GM23338 (cell line): ENCODE results near the gene RPL31. TPM values are rescaled to one million over a fixed set of nuclear protein-coding genes. Genes with fewer than 3 reads are reported as not detected.

Source experiments
- ATAC-seq: fragments of 200-7000 bp; cut with Tn5 transposase; 3 replicates; pipeline ENCODE4 v1.9.1; 2020
- DNase-seq: peaks from one replicate; pipeline ENCODE4 v3.0.0-alpha.2; 2015; ENCODE audit warnings: low spot score
- H2AFZ ChIP-seq: fragments of 200-600 bp; sonication (generic); 2 replicates; pipeline ENCODE4 v1.8.0; 2016; ENCODE audit warnings: antibody characterized with exemption, mild to moderate bottlenecking, moderate library complexity
- H3F3A ChIP-seq: fragments of 200-600 bp; sonication (generic); replicated peaks from 2 replicates; pipeline ENCODE4 v1.8.0; 2017; ENCODE audit warnings: antibody characterized with exemption, mixed run types, low read depth
- H3K27ac ChIP-seq: fragments of 200-600 bp; sonication (generic); 2 replicates; pipeline ENCODE4 v1.6.1; 2016; ENCODE audit warnings: low read depth
- H3K27me3 ChIP-seq: fragments of 200-600 bp; sonication (generic); 2 replicates; pipeline ENCODE4 v1.8.0; 2016; ENCODE audit warnings: mild to moderate bottlenecking, mixed run types, moderate library complexity; ENCODE audit not compliant: insufficient read depth
- H3K36me3 ChIP-seq: fragments of 200-600 bp; sonication (generic); 2 replicates; pipeline ENCODE4 v1.8.0; 2016; ENCODE audit warnings: mild to moderate bottlenecking; ENCODE audit not compliant: insufficient read depth
- H3K4me1 ChIP-seq: fragments of 200-600 bp; sonication (generic); 2 replicates; pipeline ENCODE4 v1.8.0; 2016; ENCODE audit warnings: mild to moderate bottlenecking, moderate library complexity; ENCODE audit not compliant: insufficient read depth
- H3K4me2 ChIP-seq: fragments of 200-600 bp; sonication (generic); 2 replicates; pipeline ENCODE4 v1.7.1; 2017; ENCODE audit warnings: mixed run types
- H3K4me3 ChIP-seq: fragments of 200-600 bp; sonication (generic); 2 replicates; pipeline ENCODE4 v1.6.1; 2016; ENCODE audit warnings: mixed run types
- H3K79me2 ChIP-seq: fragments of 200-600 bp; sonication (generic); replicated peaks from 2 replicates; pipeline ENCODE4 v1.8.0; 2017; ENCODE audit warnings: mild to moderate bottlenecking; ENCODE audit not compliant: insufficient read depth
- H3K9me2 ChIP-seq: fragments of 200-600 bp; sonication (generic); 2 replicates; pipeline ENCODE4 v1.8.0; 2017; ENCODE audit not compliant: insufficient read depth
- H4K20me1 ChIP-seq: fragments of 200-600 bp; sonication (generic); replicated peaks from 2 replicates; pipeline ENCODE4 v1.8.0; 2017; ENCODE audit warnings: mild to moderate bottlenecking; ENCODE audit not compliant: insufficient read depth
- H3K27ac Mint-ChIP-seq: 2 replicates; pipeline ENCODE4 v1.8.0; 2020; ENCODE audit warnings: inconsistent platforms, mild to moderate bottlenecking, moderate library complexity, mixed read lengths
- H3K27me3 Mint-ChIP-seq: 3 replicates; pipeline ENCODE4 v1.8.0; 2022; ENCODE audit warnings: low read depth, mild to moderate bottlenecking, moderate library complexity, mixed read lengths, inconsistent platforms; ENCODE audit not compliant: insufficient read depth, poor library complexity
- H3K36me3 Mint-ChIP-seq: 3 replicates; pipeline ENCODE4 v1.8.0; 2021; ENCODE audit warnings: low read depth, mild to moderate bottlenecking, inconsistent platforms, moderate library complexity, mixed read lengths
- H3K4me1 Mint-ChIP-seq: 3 replicates; pipeline ENCODE4 v1.8.0; 2020; ENCODE audit warnings: mild to moderate bottlenecking, inconsistent platforms, mixed read lengths
- H3K4me3 Mint-ChIP-seq: 3 replicates; pipeline ENCODE4 v1.8.0; 2021; ENCODE audit warnings: moderate library complexity, mild to moderate bottlenecking, inconsistent platforms, mixed read lengths
- H3K9me3 Mint-ChIP-seq: 3 replicates; pipeline ENCODE4 v1.8.0; 2020; ENCODE audit warnings: moderate library complexity, mild to moderate bottlenecking, inconsistent platforms, mixed read lengths
- CREB1 ChIP-seq: fragments of 250-450 bp; sonication (Bioruptor Pico); IDR thresholded peaks from 2 replicates; pipeline ENCODE4 v1.5.0; 2020; ENCODE audit warnings: low read depth, mild to moderate bottlenecking, moderate library complexity
- EZH2 ChIP-seq: fragments of 200-600 bp; sonication (generic); IDR thresholded peaks from one replicate; pipeline ENCODE4 v1.8.0; 2017; ENCODE audit warnings: antibody characterized with exemption, mild to moderate bottlenecking, low read depth; ENCODE audit not compliant: unreplicated experiment
- EZH2phosphoT487 ChIP-seq: fragments of 200-600 bp; sonication (generic); IDR thresholded peaks from one replicate; pipeline ENCODE4 v1.8.1; 2018; ENCODE audit warnings: antibody characterized with exemption; ENCODE audit not compliant: unreplicated experiment
- NANOG ChIP-seq: IDR thresholded peaks from 2 replicates; pipeline ENCODE4 v1.6.1; 2016; ENCODE audit warnings: antibody characterized with exemption, borderline replicate concordance
- POLR2AphosphoS5 ChIP-seq: IDR thresholded peaks from 2 replicates; pipeline ENCODE4 v1.6.1; 2016; ENCODE audit warnings: antibody characterized with exemption, low read depth
- STAT1 ChIP-seq: IDR thresholded peaks from one replicate; pipeline ENCODE4 v1.6.1; 2016; ENCODE audit warnings: antibody characterized with exemption; ENCODE audit not compliant: unreplicated experiment
- ZNF114 ChIP-seq: fragments of 250-450 bp; sonication (Bioruptor Pico); IDR thresholded peaks from 2 replicates; pipeline ENCODE4 v1.5.0; 2020; ENCODE audit warnings: mild to moderate bottlenecking, moderate library complexity
- ZNF331 ChIP-seq: fragments of 250-450 bp; sonication (Bioruptor Pico); IDR thresholded peaks from 2 replicates; pipeline ENCODE4 v1.5.0; 2020; ENCODE audit warnings: low read depth, mild to moderate bottlenecking, moderate library complexity
- polyA plus RNA-seq: library from polyadenylated mRNA; unstranded; fragments of >200 nt; fragmentation: Nextera tagmentation; extraction: Ambion mirVana; gene quantifications from 2 replicates; pipeline ENCODE4 v1.2.1, GENCODE V29; 2016
- total RNA-seq: library from RNA; depleted of rRNA; stranded (reverse); fragments of >200 nt; shearing (Covaris generic); gene quantifications from 2 replicates; pipeline ENCODE4 v1.2.3, GENCODE V29; 2014
- TF ChIP-seq, protein P1 (sequence below), 2 experiments: fragments of 200-600 bp in 1 of 2; sonication (generic) in 1 of 2; conservative IDR thresholded peaks; 2 replicates each; pipeline versions ENCODE4 v1.5.1 to v1.6.1; 2016 to 2017; ENCODE audit warnings: antibody characterized with exemption in 2 of 2, low read depth in 2 of 2, mild to moderate bottlenecking in 2 of 2, moderate library complexity in 1 of 2
- TF ChIP-seq, protein P2 (sequence below): IDR thresholded peaks from 2 replicates; pipeline ENCODE4 v1.6.1; 2016; ENCODE audit warnings: antibody characterized with exemption
- TF ChIP-seq, protein P3 (sequence below): IDR thresholded peaks from one replicate; pipeline ENCODE4 v1.6.1; 2018; ENCODE audit warnings: antibody characterized with exemption; ENCODE audit not compliant: unreplicated experiment

The RPL31 gene
- total and polyA plus RNA-seq, 2 experiments from 2014 or later, result 819 to 3,213 TPM

DNA sequence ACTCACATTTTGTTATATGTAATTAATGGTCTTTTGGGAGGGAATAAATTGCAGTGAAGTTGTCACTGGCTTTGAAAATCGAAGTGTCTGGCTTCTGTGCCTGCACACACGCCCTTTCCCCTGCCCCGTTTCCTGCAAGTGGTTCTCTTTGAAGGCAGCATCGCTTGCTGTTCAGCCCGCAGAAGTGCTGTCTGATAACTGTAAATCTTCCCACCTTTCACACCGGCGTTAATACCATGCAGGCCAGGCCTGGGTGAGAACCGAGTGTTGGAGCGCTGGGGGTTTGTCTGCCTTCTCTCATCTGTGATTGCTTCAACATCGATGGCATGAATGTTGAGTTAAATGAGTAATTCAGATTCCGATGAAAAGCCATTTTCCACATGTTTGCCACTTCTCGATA is 37.9 kb upstream of the RPL31 start (continued):
- TF ChIP-seq, protein P1, sequence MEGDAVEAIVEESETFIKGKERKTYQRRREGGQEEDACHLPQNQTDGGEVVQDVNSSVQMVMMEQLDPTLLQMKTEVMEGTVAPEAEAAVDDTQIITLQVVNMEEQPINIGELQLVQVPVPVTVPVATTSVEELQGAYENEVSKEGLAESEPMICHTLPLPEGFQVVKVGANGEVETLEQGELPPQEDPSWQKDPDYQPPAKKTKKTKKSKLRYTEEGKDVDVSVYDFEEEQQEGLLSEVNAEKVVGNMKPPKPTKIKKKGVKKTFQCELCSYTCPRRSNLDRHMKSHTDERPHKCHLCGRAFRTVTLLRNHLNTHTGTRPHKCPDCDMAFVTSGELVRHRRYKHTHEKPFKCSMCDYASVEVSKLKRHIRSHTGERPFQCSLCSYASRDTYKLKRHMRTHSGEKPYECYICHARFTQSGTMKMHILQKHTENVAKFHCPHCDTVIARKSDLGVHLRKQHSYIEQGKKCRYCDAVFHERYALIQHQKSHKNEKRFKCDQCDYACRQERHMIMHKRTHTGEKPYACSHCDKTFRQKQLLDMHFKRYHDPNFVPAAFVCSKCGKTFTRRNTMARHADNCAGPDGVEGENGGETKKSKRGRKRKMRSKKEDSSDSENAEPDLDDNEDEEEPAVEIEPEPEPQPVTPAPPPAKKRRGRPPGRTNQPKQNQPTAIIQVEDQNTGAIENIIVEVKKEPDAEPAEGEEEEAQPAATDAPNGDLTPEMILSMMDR (conservative IDR thresholded peaks at IDR 0.05; ENCODE audit: low read depth in 2 of 2), result no peak

DNA sequence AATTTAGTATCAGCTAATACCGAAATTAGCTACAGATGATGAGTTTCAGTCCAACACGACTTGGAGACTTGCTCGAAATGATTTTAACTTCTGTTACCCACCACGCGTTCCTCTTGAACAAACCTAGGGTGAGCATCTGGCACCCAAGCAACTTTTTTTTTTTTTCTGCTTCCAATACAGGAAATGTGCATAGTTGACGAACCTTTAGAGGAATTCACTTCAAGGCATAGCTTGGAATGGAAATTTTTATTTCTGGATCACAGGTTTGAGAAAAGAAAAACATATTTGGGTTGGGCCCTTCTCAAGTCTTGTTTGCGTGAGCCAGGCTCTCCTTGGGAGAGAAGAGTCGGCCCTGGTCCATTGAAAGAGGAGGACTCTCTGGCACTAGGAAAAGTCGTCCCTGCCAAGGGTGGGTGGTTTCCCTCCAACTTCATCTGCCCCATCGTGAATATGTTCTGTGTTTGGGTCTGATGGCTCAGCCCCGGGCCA is 37.4 kb upstream of the RPL31 start:
- Histone ChIP-seq H3K36me3 (no peaks in the 10 kb centered on the region), H4K20me1 (no peaks in the 10 kb centered on the region), H3K27me3 (no peaks in the 10 kb centered on the region), H3K4me3 (no peak overlapping the region), H2AFZ (no peak overlapping the region), H3K79me2 (no peaks in the 10 kb centered on the region), H3K4me1 (no peaks in the 10 kb centered on the region), H3K9me2 (peaks cover 8% of the 10 kb centered on the region; the same call in 1 of the 2 replicates), H3F3A (no peaks in the 10 kb centered on the region), H3K27ac (no peak overlapping the region), H3K4me2 (no peak overlapping the region)
- H3K27me3 Mint-ChIP-seq, result peaks cover 3% of the 10 kb centered on the region
- DNase-seq (no peak), ATAC-seq (no peak)
- no peaks in the 10 kb centered on the region for H3K9me3 Mint-ChIP-seq
- no peaks in the 10 kb centered on the region for H3K36me3 Mint-ChIP-seq
- TF ChIP-seq, protein P2, sequence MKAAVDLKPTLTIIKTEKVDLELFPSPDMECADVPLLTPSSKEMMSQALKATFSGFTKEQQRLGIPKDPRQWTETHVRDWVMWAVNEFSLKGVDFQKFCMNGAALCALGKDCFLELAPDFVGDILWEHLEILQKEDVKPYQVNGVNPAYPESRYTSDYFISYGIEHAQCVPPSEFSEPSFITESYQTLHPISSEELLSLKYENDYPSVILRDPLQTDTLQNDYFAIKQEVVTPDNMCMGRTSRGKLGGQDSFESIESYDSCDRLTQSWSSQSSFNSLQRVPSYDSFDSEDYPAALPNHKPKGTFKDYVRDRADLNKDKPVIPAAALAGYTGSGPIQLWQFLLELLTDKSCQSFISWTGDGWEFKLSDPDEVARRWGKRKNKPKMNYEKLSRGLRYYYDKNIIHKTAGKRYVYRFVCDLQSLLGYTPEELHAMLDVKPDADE, result no peak
- TF ChIP-seq EZH2phosphoT487 (no peak), ZNF114 (CRISPR knock-in tag) (no peak), NANOG (no peak), CREB1 (CRISPR knock-in tag) (no peak), STAT1 (no peak), POLR2AphosphoS5 (no peak), EZH2 (no peak), ZNF331 (no peak)
- TF ChIP-seq, protein P3, sequence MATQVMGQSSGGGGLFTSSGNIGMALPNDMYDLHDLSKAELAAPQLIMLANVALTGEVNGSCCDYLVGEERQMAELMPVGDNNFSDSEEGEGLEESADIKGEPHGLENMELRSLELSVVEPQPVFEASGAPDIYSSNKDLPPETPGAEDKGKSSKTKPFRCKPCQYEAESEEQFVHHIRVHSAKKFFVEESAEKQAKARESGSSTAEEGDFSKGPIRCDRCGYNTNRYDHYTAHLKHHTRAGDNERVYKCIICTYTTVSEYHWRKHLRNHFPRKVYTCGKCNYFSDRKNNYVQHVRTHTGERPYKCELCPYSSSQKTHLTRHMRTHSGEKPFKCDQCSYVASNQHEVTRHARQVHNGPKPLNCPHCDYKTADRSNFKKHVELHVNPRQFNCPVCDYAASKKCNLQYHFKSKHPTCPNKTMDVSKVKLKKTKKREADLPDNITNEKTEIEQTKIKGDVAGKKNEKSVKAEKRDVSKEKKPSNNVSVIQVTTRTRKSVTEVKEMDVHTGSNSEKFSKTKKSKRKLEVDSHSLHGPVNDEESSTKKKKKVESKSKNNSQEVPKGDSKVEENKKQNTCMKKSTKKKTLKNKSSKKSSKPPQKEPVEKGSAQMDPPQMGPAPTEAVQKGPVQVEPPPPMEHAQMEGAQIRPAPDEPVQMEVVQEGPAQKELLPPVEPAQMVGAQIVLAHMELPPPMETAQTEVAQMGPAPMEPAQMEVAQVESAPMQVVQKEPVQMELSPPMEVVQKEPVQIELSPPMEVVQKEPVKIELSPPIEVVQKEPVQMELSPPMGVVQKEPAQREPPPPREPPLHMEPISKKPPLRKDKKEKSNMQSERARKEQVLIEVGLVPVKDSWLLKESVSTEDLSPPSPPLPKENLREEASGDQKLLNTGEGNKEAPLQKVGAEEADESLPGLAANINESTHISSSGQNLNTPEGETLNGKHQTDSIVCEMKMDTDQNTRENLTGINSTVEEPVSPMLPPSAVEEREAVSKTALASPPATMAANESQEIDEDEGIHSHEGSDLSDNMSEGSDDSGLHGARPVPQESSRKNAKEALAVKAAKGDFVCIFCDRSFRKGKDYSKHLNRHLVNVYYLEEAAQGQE, result no peak
- no peak overlapping the region for H3K4me3 Mint-ChIP-seq
- no peak overlapping the region for H3K27ac Mint-ChIP-seq
- H3K4me1 Mint-ChIP-seq, result peaks cover 9% of the 10 kb centered on the region
